ENCODE measurements around the gene TBX6. TPM values are rescaled to one million over a fixed set of nuclear protein-coding genes. Genes with fewer than 3 reads are reported as not detected.

TBX6 gene
- total and polyA plus RNA-seq, 10 of the 15 experiments (the other 5 are each of a cell fraction or from before 2014, with no cell fraction given) = 0.08 to 0.90 (median 0.31) TPM; not detected in 2

GRCh38 chr16:30075503-30076275 lies 16.0 kb downstream of the TBX6 start, which contains the start of gene PPP4C (continued):
- TF ChIP-seq NFYA (IDR thresholded peaks at IDR 0.05; ENCODE audit: borderline replicate concordance, low read depth, low read length) = no peak
- TF ChIP-seq MEF2B (IDR thresholded peaks at IDR 0.05; ENCODE audit: partially characterized antibody, poor library complexity, severe bottlenecking) = no peak
- peak; percentile 64; the same call in 1 of the 3 replicates for TF ChIP-seq POU2F2 (IDR thresholded peaks at IDR 0.05; ENCODE audit: borderline replicate concordance, low read depth, low read length)
- TF ChIP-seq RAD21 (IDR thresholded peaks at IDR 0.05; ENCODE audit: insufficient read depth, low read depth, low read length) = no peak
- TF ChIP-seq RUNX3 (IDR thresholded peaks at IDR 0.05; ENCODE audit: low read length) = peak; percentile 59
- TF ChIP-seq RBBP5 (conservative IDR thresholded peaks at IDR 0.05) = no peak
- TF ChIP-seq PAX8 (IDR thresholded peaks at IDR 0.05) = no peak
- TF ChIP-seq ZNF622 (IDR thresholded peaks at IDR 0.05) = no peak
- peak; percentile 80 for TF ChIP-seq POLR2AphosphoS5 (IDR thresholded peaks at IDR 0.05; ENCODE audit: low read length)
- TF ChIP-seq YY1 (IDR thresholded peaks at IDR 0.05; ENCODE audit: low read depth, low read length) = peak; percentile 35; the same call in 1 of the 2 replicates
- 0 out of 2 replicates have a peak, but pooled peaks have one; percentile 6 for TF ChIP-seq REST (IDR thresholded peaks at IDR 0.05; ENCODE audit: low read depth, low read length)
- no peak for TF ChIP-seq SUPT20H (IDR thresholded peaks at IDR 0.05; ENCODE audit: borderline replicate concordance, control insufficient read depth, low read depth, low read length)
- no peak for TF ChIP-seq ZBTB33 (IDR thresholded peaks at IDR 0.05)
- no peak for TF ChIP-seq PAX5 (IDR thresholded peaks at IDR 0.05; ENCODE audit: borderline replicate concordance, low read depth, low read length)
- TF ChIP-seq SMAD1 (IDR thresholded peaks at IDR 0.05; ENCODE audit: low read depth, partially characterized antibody) = peak; percentile 26
- TF ChIP-seq ZZZ3 (IDR thresholded peaks at IDR 0.05; ENCODE audit: control insufficient read depth, insufficient read length, low read depth) = no peak
- no peak for TF ChIP-seq FOS (IDR thresholded peaks at IDR 0.05; ENCODE audit: borderline replicate concordance, extremely low read depth, insufficient read length)
- peak; percentile 93 for TF ChIP-seq CREB1 (IDR thresholded peaks at IDR 0.05; ENCODE audit: low read depth)
- TF ChIP-seq ZNF217 (IDR thresholded peaks at IDR 0.05) = no peak
- TF ChIP-seq POLR2A (IDR thresholded peaks at IDR 0.05; ENCODE audit: low read depth, low read length) = peak; percentile 88
- no peak for TF ChIP-seq SREBF2 (IDR thresholded peaks at IDR 0.05; ENCODE audit: low read length)
- TF ChIP-seq E2F4 (IDR thresholded peaks at IDR 0.05; ENCODE audit: low read depth, low read length) = no peak
- TF ChIP-seq BCL3 (IDR thresholded peaks at IDR 0.05; ENCODE audit: borderline replicate concordance, insufficient read depth, low read depth, low read length, poor library complexity, severe bottlenecking) = peak; percentile 63
- 0 out of 2 replicates have a peak, but pooled peaks have one; percentile 14 for TF ChIP-seq MTA2 (IDR thresholded peaks at IDR 0.05; ENCODE audit: low read depth)

Measured in GM12878 (cell line).